Karpas-422 (cell line): ENCODE data around the gene CHML. TPM values are rescaled to one million over a fixed set of nuclear protein-coding genes. Genes with fewer than 3 reads are reported as not detected.

Experiments
- DNase-seq: peaks from one replicate; pipeline ENCODE4 v3.0.0-alpha.2; 2015
- H2AFZ ChIP-seq: fragments of 200-600 bp; sonication (generic); 2 replicates; pipeline ENCODE4 v1.6.1; 2014; ENCODE audit warnings: antibody characterized with exemption, low read length, mixed read lengths
- H3K27ac ChIP-seq: fragments of 200-600 bp; sonication (generic); 2 replicates; pipeline ENCODE4 v1.5.1; 2014; ENCODE audit warnings: mild to moderate bottlenecking, low read length, moderate library complexity
- H3K27me3 ChIP-seq: fragments of 200-600 bp; sonication (generic); 2 replicates; pipeline ENCODE4 v1.6.1; 2014; ENCODE audit warnings: low read length, mixed read lengths
- H3K36me3 ChIP-seq: fragments of 200-600 bp; sonication (generic); 2 replicates; pipeline ENCODE4 v1.6.1; 2014; ENCODE audit warnings: low read length, mixed read lengths; ENCODE audit not compliant: insufficient read depth
- H3K4me1 ChIP-seq: fragments of 200-600 bp; sonication (generic); 2 replicates; pipeline ENCODE4 v1.6.1; 2014; ENCODE audit warnings: mild to moderate bottlenecking, low read length, mixed read lengths
- H3K4me2 ChIP-seq: fragments of 200-600 bp; sonication (generic); 2 replicates; pipeline ENCODE4 v1.6.1; 2014; ENCODE audit warnings: low read length, low read depth, mild to moderate bottlenecking; ENCODE audit not compliant: poor library complexity, severe bottlenecking
- H3K4me3 ChIP-seq: fragments of 200-600 bp; sonication (generic); 2 replicates; pipeline ENCODE4 v1.5.1; 2014; ENCODE audit warnings: mild to moderate bottlenecking, antibody characterized with exemption, low read length, mixed read lengths
- H3K79me2 ChIP-seq: fragments of 200-600 bp; sonication (generic); 2 replicates; pipeline ENCODE4 v1.6.1; 2014; ENCODE audit warnings: mild to moderate bottlenecking, low read length, mixed read lengths
- H3K9ac ChIP-seq: fragments of 200-600 bp; sonication (generic); 2 replicates; pipeline ENCODE4 v1.6.0; 2014; ENCODE audit warnings: low read length
- H3K9me2 ChIP-seq: fragments of 200-600 bp; sonication (generic), shearing (Covaris generic); replicated peaks from 2 replicates; pipeline ENCODE4 v1.6.0; 2014; ENCODE audit warnings: mild to moderate bottlenecking, low read length, moderate library complexity; ENCODE audit not compliant: insufficient read depth
- H3K9me3 ChIP-seq: fragments of 300-700, 200-600 bp; sonication (generic); 2 replicates; pipeline ENCODE4 v1.6.1; 2014; ENCODE audit warnings: low read length, mixed read lengths
- H4K20me1 ChIP-seq: fragments of 200-600 bp; sonication (generic); 2 replicates; pipeline ENCODE4 v1.6.1; 2014; ENCODE audit warnings: mild to moderate bottlenecking, antibody characterized with exemption, low read length, low read depth; ENCODE audit not compliant: insufficient read depth
- total RNA-seq: library from RNA; depleted of rRNA; stranded (reverse); fragments of >200 nt; shearing (Covaris generic); gene quantifications from 2 replicates; pipeline ENCODE4 v1.2.3, GENCODE V29; 2014; ENCODE audit warnings: low replicate concordance

CHML gene
- total RNA-seq, 1 experiment from 2014 or later: 41.1 TPM

DNA sequence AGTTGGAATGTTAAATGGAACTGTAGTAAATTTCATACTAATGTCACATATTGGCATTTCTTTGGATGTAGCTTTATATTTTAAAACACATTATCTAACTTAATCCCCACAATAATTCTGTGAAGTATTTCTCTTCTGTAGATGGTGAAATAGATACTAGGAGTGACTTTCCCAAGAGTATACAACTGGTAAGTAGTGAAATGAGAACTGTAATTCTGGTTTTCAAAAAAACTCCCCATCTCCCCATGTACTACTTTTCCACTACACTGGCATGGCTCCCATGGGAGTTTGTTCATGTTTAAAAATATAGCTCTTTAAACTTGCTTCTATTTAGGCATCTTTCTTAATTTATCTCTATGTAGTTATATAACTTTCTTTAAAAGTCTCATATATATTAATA, 10.2 kb downstream of the CHML start:
- no peaks in the 10 kb centered on the region for H3K79me2 ChIP-seq
- no peaks in the 10 kb centered on the region for H4K20me1 ChIP-seq
- H3K9me3 ChIP-seq: no peaks in the 10 kb centered on the region
- no peak overlapping the region for H3K27ac ChIP-seq
- no peak for DNase-seq
- H3K4me3 ChIP-seq: no peak overlapping the region
- H2AFZ ChIP-seq: no peak overlapping the region
- H3K36me3 ChIP-seq: no peaks in the 10 kb centered on the region
- H3K9ac ChIP-seq: no peak overlapping the region
- peaks cover 20% of the 10 kb centered on the region for H3K4me1 ChIP-seq
- H3K9me2 ChIP-seq: no peaks in the 10 kb centered on the region
- H3K4me2 ChIP-seq: no peak overlapping the region
- H3K27me3 ChIP-seq: no peaks in the 10 kb centered on the region

DNA sequence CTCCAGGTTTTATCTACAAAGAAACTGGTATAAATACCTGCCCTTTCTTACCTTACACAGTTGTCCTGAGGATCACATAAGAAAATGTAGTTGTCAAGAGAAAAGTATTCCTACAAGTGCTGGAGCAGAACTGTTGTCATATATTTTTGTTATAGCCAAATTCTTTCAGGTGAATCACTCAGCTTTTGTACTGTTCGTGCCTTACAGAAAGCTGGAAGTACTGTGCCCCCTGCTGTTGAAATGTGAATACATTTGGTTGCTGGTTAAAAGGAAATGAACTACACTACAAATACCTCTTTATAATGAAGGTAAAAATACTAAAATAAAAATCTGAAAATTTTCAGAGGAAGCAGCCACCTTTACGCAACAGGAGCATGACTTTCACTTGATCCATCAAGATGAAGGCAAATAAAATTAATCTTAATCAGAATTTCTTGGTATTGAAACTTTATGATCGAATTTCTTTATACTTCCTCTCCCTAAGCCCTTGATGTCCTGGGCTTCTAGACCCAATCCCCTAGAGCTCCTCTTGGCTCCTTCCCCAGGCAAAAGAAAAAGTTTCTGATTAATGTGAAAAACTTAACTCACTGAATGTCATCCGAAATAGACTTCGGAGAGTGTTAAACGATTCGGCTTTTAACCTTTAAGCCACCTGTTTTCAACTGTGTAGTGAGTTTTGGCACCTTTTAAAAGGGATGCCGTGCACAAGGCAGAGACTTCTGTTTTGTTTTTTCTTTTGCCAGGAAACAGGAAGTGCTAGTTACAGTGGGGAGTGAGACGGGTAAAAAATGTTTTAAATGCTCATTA, 12.5 kb downstream of the CHML start:
- Histone ChIP-seq H3K36me3 (no peaks in the 10 kb centered on the region), H3K4me3 (no peak overlapping the region), H3K4me2 (no peak overlapping the region), H3K9me3 (no peaks in the 10 kb centered on the region), H3K4me1 (peaks cover 20% of the 10 kb centered on the region), H3K9ac (no peak overlapping the region), H3K9me2 (no peaks in the 10 kb centered on the region), H3K27ac (no peak overlapping the region), H3K79me2 (no peaks in the 10 kb centered on the region), H2AFZ (no peak overlapping the region), H3K27me3 (no peaks in the 10 kb centered on the region), H4K20me1 (no peaks in the 10 kb centered on the region)
- DNase-seq: peak; percentile 86

DNA sequence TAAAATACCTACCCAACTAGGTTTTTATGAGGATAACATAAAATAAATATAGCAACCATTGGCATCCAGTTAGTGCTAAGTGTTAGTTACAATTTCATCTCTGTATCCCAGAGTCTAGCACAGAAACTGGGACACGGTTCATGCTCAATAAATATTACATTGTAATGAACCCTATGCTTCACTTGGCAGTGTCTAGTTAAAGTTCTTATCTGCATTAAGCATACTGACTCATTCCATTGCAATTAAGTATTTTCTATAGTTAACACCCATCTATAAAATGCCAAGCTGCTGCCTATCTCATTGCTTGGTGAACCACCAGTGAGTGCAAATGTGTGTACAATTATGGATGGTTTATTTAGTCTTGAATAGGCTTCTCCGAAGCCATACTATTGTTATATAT, 15.2 kb downstream of the CHML start:
- Histone ChIP-seq H3K4me1 (peaks cover 13% of the 10 kb centered on the region), H2AFZ (no peak overlapping the region), H3K4me3 (no peak overlapping the region), H3K36me3 (no peaks in the 10 kb centered on the region), H3K27me3 (no peaks in the 10 kb centered on the region), H3K9me2 (no peaks in the 10 kb centered on the region), H3K4me2 (no peak overlapping the region), H3K27ac (no peak overlapping the region), H3K9me3 (no peaks in the 10 kb centered on the region), H3K9ac (no peak overlapping the region), H3K79me2 (no peaks in the 10 kb centered on the region), H4K20me1 (no peaks in the 10 kb centered on the region)
- no peak for DNase-seq

DNA sequence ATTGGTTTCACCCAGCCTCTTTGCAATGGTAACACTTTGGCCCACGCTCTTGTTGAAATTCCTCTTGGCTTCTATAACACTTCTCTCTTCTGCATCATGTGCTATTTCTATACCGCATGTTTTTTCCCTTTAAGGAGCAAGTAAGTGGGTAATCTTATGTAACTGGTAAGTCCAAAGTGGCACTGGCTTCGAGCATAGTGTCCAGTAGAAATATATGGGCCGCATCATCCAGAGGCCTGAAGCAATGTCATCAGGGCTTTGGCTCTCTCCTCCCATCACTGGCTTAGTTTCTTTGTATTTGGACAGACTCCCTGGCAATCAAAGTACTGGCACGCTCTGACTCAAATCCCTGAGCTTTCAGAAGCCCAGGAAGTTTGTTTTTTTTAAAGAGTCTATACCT, 17.5 kb downstream of the CHML start:
- no peak overlapping the region for H3K27ac ChIP-seq
- no peak overlapping the region for H3K9ac ChIP-seq
- no peak for DNase-seq
- no peaks in the 10 kb centered on the region for H3K27me3 ChIP-seq
- H3K4me2 ChIP-seq: no peak overlapping the region
- H3K4me1 ChIP-seq: peaks cover 5% of the 10 kb centered on the region
- no peak overlapping the region for H3K4me3 ChIP-seq
- no peaks in the 10 kb centered on the region for H3K36me3 ChIP-seq
- H3K9me2 ChIP-seq: no peaks in the 10 kb centered on the region
- H3K9me3 ChIP-seq: no peaks in the 10 kb centered on the region
- H2AFZ ChIP-seq: no peak overlapping the region
- no peaks in the 10 kb centered on the region for H3K79me2 ChIP-seq
- no peaks in the 10 kb centered on the region for H4K20me1 ChIP-seq

DNA sequence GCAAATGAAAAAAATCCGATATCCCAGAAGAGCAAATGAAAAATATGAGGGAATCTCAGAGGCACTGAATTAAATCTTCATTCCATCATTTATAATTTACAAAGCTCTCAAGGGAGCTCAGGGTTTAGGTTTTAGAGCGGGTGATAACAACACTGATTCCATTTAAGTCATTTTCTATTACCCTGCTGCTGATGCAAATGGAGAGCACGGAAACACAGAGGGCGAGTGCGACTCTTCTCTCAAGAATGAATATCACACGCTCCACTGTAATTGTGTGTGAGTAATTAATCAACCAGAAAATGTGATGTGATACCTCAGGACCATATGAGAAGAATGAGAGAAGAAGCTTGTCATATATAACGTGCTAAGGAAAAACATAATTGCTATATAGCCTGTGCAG, 22.7 kb downstream of the CHML start:
- no peaks in the 10 kb centered on the region for H3K9me2 ChIP-seq
- H3K27ac ChIP-seq: no peak overlapping the region
- no peaks in the 10 kb centered on the region for H3K36me3 ChIP-seq
- H3K4me3 ChIP-seq: no peak overlapping the region
- H4K20me1 ChIP-seq: no peaks in the 10 kb centered on the region
- no peaks in the 10 kb centered on the region for H3K79me2 ChIP-seq
- H2AFZ ChIP-seq: no peak overlapping the region
- H3K4me1 ChIP-seq: no peaks in the 10 kb centered on the region
- DNase-seq: no peak
- no peaks in the 10 kb centered on the region for H3K9me3 ChIP-seq
- H3K27me3 ChIP-seq: no peaks in the 10 kb centered on the region
- no peak overlapping the region for H3K4me2 ChIP-seq
- H3K9ac ChIP-seq: no peak overlapping the region

DNA sequence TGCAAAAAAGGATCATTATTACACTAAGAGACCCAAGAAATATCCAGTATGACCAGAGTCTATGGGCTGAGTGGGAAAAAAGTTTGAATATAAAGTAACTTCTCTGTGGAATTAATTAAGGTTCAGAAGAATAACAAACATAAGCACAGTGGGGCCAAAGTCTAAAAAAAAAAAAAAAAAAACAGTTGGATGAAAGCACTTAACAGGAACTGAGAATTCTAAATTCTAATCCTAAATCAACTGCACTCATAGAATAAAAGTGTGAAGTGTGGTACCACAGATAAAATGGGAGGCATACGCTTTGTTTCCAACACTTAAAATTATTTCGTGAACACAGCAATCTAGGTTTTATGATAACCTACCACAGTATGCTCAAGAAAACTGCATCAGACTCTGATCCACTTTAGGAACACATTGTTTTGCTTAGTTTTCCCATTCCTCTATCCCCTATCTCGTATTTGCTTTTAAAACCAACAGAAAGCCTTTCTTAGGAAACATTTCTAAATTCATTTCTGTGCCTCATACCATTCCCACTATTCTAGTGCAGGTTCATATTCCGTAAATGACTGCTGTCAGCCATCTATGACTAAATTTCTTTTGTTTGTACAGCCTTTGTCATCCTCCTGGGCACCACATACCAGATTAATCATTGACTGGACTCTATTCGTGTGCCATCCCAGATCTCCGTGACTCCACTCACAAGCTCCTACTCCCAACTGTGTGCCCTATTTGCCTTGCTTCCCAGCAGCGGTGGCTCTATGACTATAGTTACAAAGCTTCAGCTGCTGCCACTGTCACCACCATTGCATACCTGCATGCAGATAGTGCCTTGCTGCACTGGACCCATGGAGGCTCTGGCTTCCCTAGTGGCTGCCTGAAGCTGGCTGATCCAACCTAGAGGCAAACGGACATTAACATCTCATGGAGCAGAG, 24.9 kb downstream of the CHML start:
- Histone ChIP-seq H3K4me3 (no peak overlapping the region), H3K9ac (no peak overlapping the region), H3K79me2 (no peaks in the 10 kb centered on the region), H4K20me1 (no peaks in the 10 kb centered on the region), H3K9me3 (no peaks in the 10 kb centered on the region), H3K4me2 (no peak overlapping the region), H3K27ac (no peak overlapping the region), H2AFZ (no peak overlapping the region), H3K36me3 (no peaks in the 10 kb centered on the region), H3K27me3 (no peaks in the 10 kb centered on the region), H3K9me2 (no peaks in the 10 kb centered on the region), H3K4me1 (peaks cover 3% of the 10 kb centered on the region)
- no peak for DNase-seq

DNA sequence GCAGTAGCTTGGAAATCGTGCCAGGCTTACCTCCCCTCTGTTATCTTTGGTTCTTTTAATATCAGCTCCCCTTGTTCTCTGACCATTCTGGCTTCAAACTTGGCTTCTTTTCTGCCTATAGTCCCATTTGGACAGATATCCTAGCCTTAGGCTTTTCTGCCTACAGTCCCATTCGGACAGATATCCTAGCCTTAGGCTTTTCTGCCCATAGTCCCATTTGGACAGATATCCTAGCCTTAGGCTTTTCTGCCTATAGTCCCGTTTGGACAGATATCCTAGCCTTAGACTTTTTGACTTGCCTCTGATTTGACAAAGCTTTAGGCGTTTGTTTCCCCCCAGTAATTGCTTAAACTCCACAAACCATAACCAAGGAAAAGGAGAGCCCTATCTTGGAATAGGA, 25.6 kb downstream of the CHML start:
- Histone ChIP-seq H4K20me1 (no peaks in the 10 kb centered on the region), H3K4me3 (no peak overlapping the region), H3K9me3 (no peaks in the 10 kb centered on the region), H3K79me2 (no peaks in the 10 kb centered on the region), H2AFZ (no peak overlapping the region), H3K9me2 (no peaks in the 10 kb centered on the region), H3K27me3 (no peaks in the 10 kb centered on the region), H3K4me1 (peaks cover 3% of the 10 kb centered on the region), H3K36me3 (no peaks in the 10 kb centered on the region), H3K9ac (no peak overlapping the region), H3K4me2 (no peak overlapping the region), H3K27ac (no peak overlapping the region)
- DNase-seq: no peak

DNA sequence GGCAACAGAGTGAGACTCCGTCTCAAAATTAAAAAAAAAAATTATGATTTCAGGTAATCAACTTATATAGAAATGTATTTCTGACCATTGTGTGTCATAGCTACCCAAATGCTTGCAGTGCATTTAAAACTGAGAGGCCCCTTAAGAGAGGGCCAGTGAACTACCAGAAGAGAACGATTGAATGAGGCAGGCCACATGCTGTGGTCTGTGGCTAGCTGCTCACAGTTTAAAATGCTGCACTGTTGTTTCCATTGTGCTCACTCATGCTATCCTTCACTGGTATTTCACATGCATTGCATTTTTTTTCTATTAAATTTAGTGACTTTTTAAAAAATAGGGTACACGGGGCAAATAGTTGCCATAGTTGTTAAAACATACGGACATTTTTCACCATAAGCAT, 26.0 kb downstream of the CHML start:
- H3K27me3 ChIP-seq: no peaks in the 10 kb centered on the region
- H3K27ac ChIP-seq: no peak overlapping the region
- H3K4me2 ChIP-seq: no peak overlapping the region
- no peaks in the 10 kb centered on the region for H3K9me3 ChIP-seq
- no peaks in the 10 kb centered on the region for H3K36me3 ChIP-seq
- peaks cover 3% of the 10 kb centered on the region for H3K4me1 ChIP-seq
- H4K20me1 ChIP-seq: no peaks in the 10 kb centered on the region
- DNase-seq: no peak
- H2AFZ ChIP-seq: no peak overlapping the region
- no peak overlapping the region for H3K9ac ChIP-seq
- H3K4me3 ChIP-seq: no peak overlapping the region
- no peaks in the 10 kb centered on the region for H3K79me2 ChIP-seq
- no peaks in the 10 kb centered on the region for H3K9me2 ChIP-seq
